ENCODE data around the gene CD96. TPM values are rescaled to one million over a fixed set of nuclear protein-coding genes. Genes with fewer than 3 reads are reported as not detected.

CD96 gene
- total and polyA plus RNA-seq, 2 donors (not counting 3 experiments of a cell fraction or from before 2014, with no cell fraction given) = not detected

DNA sequence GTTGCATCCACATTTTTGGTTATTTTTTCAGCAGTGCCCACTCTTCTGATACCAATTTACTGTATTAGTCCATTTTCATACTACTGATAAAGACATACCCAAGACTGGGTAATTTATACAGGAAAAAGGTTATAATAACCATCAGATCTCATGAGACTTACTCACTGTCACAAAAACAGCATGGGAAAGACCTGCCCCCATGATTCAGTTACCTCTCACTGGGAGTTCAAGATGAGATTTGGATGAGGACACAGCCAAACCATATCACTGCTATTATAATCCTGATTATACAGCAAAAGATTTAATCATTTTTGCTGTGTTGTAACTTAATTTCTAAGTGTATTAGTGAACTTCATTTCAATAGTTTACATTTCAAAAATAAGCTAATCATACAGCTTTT, 46.5 kb downstream of the CD96 start:
- H3K9ac ChIP-seq (replicated peaks; ENCODE audit: extremely low read depth, insufficient read depth, low read length) = no peak overlapping the region
- TF ChIP-seq GATA2 (IDR thresholded peaks at IDR 0.05; ENCODE audit: insufficient read depth, insufficient read length, low read depth, low read length) = no peak
- no peak for TF ChIP-seq MYC (IDR thresholded peaks at IDR 0.05; ENCODE audit: low read depth, low read length)
- no peak for TF ChIP-seq POLR2A (IDR thresholded peaks at IDR 0.05; ENCODE audit: low read depth, low read length)
- no peak for TF ChIP-seq EZH2 (IDR thresholded peaks at IDR 0.05; ENCODE audit: borderline replicate concordance, low read depth, low read length, severe bottlenecking)
- TF ChIP-seq POLR2AphosphoS5 (IDR thresholded peaks at IDR 0.05; ENCODE audit: insufficient read depth, low read depth, low read length) = no peak
- TF ChIP-seq, protein P1, sequence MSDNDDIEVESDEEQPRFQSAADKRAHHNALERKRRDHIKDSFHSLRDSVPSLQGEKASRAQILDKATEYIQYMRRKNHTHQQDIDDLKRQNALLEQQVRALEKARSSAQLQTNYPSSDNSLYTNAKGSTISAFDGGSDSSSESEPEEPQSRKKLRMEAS (IDR thresholded peaks at IDR 0.05; ENCODE audit: insufficient read depth, insufficient read length) = no peak
- TF ChIP-seq, protein P2, sequence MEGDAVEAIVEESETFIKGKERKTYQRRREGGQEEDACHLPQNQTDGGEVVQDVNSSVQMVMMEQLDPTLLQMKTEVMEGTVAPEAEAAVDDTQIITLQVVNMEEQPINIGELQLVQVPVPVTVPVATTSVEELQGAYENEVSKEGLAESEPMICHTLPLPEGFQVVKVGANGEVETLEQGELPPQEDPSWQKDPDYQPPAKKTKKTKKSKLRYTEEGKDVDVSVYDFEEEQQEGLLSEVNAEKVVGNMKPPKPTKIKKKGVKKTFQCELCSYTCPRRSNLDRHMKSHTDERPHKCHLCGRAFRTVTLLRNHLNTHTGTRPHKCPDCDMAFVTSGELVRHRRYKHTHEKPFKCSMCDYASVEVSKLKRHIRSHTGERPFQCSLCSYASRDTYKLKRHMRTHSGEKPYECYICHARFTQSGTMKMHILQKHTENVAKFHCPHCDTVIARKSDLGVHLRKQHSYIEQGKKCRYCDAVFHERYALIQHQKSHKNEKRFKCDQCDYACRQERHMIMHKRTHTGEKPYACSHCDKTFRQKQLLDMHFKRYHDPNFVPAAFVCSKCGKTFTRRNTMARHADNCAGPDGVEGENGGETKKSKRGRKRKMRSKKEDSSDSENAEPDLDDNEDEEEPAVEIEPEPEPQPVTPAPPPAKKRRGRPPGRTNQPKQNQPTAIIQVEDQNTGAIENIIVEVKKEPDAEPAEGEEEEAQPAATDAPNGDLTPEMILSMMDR (IDR thresholded peaks at IDR 0.05; ENCODE audit: extremely low read depth in 1 of 2, insufficient read depth in 1 of 2, low read depth in 1 of 2, low read length in 2 of 2) = no peak
- TF ChIP-seq JUN (IDR thresholded peaks at IDR 0.05; ENCODE audit: borderline replicate concordance, insufficient read depth, insufficient read length, low read depth) = no peak
- TF ChIP-seq FOS (IDR thresholded peaks at IDR 0.05; ENCODE audit: borderline replicate concordance, insufficient read depth, low read length) = no peak
- FAIRE-seq (no peak), DNase-seq (ENCODE audit: low read depth, low spot score) (no peak)
- no peaks in the 10 kb centered on the region for H3K9me1 ChIP-seq (replicated peaks; ENCODE audit: control insufficient read depth, extremely low read depth, insufficient read depth, low read length)
- no peak overlapping the region for H3K4me3 ChIP-seq (replicated peaks in 1 of 3; ENCODE audit: insufficient read depth in 1 of 3, low read depth in 1 of 3, low read length in 3 of 3)
- H4K20me1 ChIP-seq (replicated peaks; ENCODE audit: control insufficient read depth, extremely low read depth, insufficient read depth, low read length) = no peaks in the 10 kb centered on the region
- no peaks in the 10 kb centered on the region for H3K79me2 ChIP-seq (ENCODE audit: control insufficient read depth, insufficient read depth, low read length)
- CTCF ChIA-PET = no interaction called here
- no peak overlapping the region for H3K4me2 ChIP-seq (ENCODE audit: insufficient read depth, low read length)
- intact Hi-C loops (cut with micrococcal nuclease) (no loop called here), dilution Hi-C loops (cut with MboI; ENCODE audit: extremely low pct_ligation_motif_present, low sequenced_read_pairs) (no loop called here)
- no peak overlapping the region for H2AFZ ChIP-seq (ENCODE audit: low read depth, low read length)
- H3K27me3 ChIP-seq (ENCODE audit: control insufficient read depth in 2 of 2, insufficient read depth in 2 of 2, low read length in 2 of 2) = no peaks in the 10 kb centered on the region
- POLR2A ChIA-PET = no interaction called here
- no peaks in the 10 kb centered on the region for H3K4me1 ChIP-seq (ENCODE audit: control insufficient read depth, extremely low read depth, insufficient read depth, low read length)
- H3K36me3 ChIP-seq (ENCODE audit: control insufficient read depth in 2 of 2, extremely low read depth in 1 of 2, insufficient read depth in 2 of 2, low read length in 2 of 2) = no peaks in the 10 kb centered on the region
- H3K27ac ChIP-seq (ENCODE audit: insufficient read depth, low read depth, low read length) = no peak overlapping the region
- no TSS peak for BruUV-seq (replicated peaks)
- H3K9me3 ChIP-seq (replicated peaks; ENCODE audit: control insufficient read depth, insufficient read depth, low read length) = no peaks in the 10 kb centered on the region

All from endothelial cell of umbilical vein (primary cell).